IPS-18c (cell line): ENCODE measurements around the gene EDNRB.
"Not testable (repeated sequence)": the region's sequence is repeated elsewhere in the genome, so short reads cannot be mapped to it uniquely, and the experiment has no call there.

Experiments used
- H3K4me3 ChIP-seq: 2 replicates; pipeline ENCODE4 v1.7.0; 2013; ENCODE audit warnings: low read depth, mild to moderate bottlenecking, low read length, moderate library complexity; ENCODE audit not compliant: insufficient read depth
- H3K9me3 ChIP-seq: one replicate; pipeline ENCODE4 v1.6.1; 2013; ENCODE audit warnings: mild to moderate bottlenecking, low read length, moderate library complexity; ENCODE audit not compliant: control insufficient read depth, insufficient read depth

The EDNRB gene

GRCh38 chr13:77865622-77866021 is 53.0 kb downstream of the EDNRB start:
- Histone ChIP-seq H3K4me3 (no peak overlapping the region), H3K9me3 (peaks cover 3% of the 10 kb centered on the region)

GRCh38 chr13:77863144-77863543 is 55.5 kb downstream of the EDNRB start:
- no peak overlapping the region for H3K4me3 ChIP-seq
- H3K9me3 ChIP-seq = peaks cover 3% of the 10 kb centered on the region

DNA sequence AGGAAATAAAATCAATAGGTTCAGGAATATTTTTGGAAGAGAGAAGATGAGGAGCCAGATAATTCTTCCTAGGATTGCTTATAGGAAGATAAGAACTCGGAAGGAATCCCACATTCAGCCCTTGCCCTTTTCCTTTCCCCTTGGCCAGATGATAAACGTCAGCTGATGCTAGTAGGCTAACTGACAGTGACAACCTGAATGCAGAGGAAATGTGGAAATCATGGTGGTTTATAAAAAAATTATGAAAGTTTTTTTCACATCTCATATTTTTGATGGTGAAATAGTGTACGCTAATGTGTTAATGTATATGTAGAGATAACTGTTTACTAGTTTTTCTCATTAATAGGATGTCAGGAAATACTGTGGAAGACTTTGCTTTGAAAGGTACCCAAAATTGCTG is 56.9 kb downstream of the EDNRB start:
- no peak overlapping the region for H3K4me3 ChIP-seq
- no peaks in the 10 kb centered on the region for H3K9me3 ChIP-seq

GRCh38 chr13:77860507-77860981 is 58.1 kb downstream of the EDNRB start:
- H3K4me3 ChIP-seq = no peak overlapping the region
- no peaks in the 10 kb centered on the region for H3K9me3 ChIP-seq

GRCh38 chr13:77859450-77859849 is 59.2 kb downstream of the EDNRB start:
- no peaks in the 10 kb centered on the region for H3K9me3 ChIP-seq
- no peak overlapping the region for H3K4me3 ChIP-seq

GRCh38 chr13:77857531-77858209 is 61.0 kb downstream of the EDNRB start:
- Histone ChIP-seq H3K4me3 (no peak overlapping the region), H3K9me3 (no peaks in the 10 kb centered on the region)

- Histone ChIP-seq H3K4me3 (no peak overlapping the region), H3K9me3 (no peaks in the 10 kb centered on the region)
Observed at GRCh38 chr13:77853703-77854102, 64.9 kb downstream of the EDNRB start.

DNA sequence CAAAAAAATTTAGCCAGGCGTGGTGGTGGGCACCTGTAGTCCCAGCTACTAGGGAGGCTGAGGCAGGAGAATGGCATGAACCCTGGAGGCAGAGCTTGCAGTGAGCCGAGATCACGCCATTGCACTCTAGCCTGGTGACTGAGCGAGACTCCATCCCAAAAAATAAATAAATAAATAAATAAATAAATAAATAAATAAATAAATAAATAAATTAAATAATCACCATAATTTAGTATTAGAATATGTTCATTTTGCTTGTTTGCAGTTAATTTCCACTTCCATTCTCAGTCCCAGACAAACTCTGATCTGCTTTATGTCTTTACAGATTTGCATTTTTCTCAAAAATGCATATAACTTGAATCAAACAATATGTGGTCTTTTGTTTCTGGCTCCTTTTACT is 70.6 kb downstream of the EDNRB start:
- not testable (repeated sequence) for H3K9me3 ChIP-seq

GRCh38 chr13:77846173-77846572 is 72.5 kb downstream of the EDNRB start:
- no peak overlapping the region for H3K4me3 ChIP-seq

More for the DNA sequence above, 70.6 kb downstream of the EDNRB start:
- H3K4me3 ChIP-seq = not testable (repeated sequence)

More at GRCh38 chr13:77846173-77846572, 72.5 kb downstream of the EDNRB start:
- H3K9me3 ChIP-seq = no peaks in the 10 kb centered on the region
